ENCODE results near the gene PTAFR.

The PTAFR gene

DNA sequence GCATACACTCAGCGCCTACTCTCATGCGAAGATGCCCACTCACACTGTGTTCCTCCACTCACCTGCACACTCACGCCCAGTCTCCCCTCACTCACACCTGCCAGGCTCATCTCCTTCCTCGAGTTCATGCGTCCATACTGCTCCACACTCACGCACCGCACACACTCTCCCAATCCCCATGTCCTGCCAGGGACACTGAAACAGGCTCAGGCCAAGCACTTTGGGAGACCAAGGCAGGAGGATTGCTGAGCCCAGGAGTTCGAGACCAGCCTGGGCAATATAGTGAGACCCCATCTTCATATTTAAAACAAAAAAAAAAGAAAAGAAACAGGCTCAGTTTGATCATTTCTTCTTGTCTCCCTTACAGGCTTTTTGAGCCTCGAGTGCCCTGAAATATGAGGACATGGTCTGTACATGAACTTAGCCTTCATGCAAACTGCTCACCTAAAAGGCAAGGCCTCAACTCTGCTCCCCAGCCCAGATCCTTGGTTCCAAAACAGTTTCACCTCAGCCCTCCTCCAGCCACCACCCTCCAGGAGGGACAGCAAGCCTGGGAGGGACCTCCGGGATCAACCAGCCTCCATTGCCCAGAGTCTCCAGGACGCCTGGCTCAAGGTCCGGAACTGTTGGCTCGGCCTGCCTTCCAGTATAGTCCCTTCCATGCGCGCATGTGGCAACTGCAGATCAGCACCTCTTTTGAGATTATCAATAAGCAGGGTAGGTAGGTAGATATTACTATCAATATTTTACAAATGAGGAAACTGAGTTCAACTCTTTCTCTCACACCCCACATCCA is 2.4 kb upstream of the PTAFR start:
- DNase-seq (ENCODE audit: low read depth) = no peak

DNA sequence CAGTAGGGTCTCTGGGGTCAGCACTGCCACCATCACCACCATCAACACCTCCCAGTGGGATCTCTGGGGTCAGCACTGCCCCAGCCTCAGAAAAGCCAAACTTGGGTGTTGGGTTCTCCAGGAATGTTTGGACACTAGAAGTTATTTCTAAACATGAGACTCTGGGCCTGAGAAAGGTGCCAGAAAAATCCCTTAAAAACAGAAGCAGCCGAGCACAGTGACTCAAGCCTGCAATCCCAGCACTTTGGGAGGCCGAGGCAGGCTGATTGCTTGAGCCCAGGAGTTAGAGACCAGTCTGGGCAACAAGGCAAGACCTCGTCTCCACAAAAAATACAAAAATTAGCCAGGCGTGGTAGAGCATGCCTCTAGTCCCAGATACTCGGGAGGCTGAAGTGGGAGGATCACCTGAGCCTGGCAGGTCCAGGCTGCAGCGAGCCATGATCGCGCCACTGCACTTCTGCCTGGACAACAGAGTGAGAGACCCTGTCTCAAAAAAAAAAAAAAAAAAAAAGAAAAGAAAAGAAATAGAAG is 470 bp downstream of the PTAFR start:
- no peak for DNase-seq (ENCODE audit: low read depth)

DNA sequence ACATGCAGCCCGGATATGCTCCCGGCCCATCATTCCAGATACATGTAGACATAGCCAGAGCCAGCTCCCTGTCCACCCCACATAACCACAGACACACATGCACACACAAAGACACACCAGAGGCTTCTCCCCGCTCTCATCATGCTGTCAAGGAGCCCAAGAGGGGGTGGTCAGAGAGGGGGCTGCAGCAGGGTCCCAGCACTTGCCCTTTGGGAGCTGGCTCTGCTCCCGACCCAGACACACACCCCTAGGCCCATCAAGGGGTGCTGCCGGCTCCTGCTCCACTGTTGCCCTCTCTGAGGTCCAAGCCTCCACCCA is 2.6 kb downstream of the PTAFR start:
- DNase-seq (ENCODE audit: low read depth) = peak; percentile 28

DNA sequence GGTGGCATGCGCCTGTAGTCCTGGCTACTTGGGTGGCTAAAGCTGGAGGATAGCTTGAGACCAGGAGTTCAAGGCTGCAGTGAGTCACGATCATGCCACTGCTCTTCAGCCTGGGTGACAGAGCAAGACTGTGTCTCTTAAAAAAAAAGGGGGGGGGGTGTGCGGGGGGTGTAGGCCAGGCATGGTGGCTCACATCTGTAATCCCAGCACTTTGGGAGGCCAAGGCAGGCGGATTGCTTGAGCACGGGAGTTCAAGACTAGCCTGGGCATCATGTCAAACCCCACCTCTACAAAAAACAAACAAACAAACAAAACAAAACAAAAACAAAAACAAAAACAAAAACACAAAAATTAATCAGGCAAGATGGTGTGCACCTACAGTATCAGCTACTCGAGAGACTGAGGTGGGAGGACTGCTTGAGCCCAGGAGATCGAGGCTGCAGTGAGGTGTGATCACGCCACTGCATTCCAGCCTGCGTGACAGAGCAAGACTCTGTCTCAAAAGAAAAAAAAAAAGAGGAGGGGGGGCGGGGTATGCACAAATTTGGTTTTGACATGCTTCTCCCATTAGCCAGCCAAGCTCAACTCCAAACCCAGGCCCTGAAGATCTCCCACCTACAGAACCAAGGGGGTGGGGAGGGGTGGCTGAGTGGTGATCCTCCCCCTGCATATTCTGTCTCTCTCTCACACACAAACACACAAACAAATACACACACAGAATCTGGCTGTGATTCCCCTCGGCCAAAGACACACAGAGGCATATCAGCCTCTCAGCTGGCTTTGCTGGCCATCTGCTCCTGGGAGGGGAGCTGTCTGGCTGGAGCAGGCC is 3.1 kb downstream of the PTAFR start:
- no peak for DNase-seq (ENCODE audit: low read depth)

DNA sequence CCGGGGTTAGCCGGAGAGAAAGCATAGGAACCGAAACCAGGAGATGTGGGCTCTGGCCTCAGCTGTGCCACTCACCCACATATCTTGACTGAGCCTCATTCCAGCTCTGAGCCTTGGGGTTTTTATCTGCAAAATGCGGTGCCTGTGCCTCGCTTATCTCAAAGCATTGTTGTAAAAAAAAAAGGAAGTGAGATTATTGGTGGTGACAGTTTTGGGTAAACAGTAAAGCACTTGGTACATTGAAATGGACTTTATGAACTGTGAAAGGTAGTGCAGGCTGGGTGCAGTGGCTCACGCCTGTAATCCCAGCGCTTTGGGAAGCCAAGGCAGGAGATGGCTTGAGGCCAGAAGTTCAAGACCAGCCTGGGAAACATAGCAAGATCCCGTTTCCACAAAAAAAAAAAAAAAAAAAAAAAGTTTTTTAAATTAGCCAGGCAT is 3.8 kb downstream of the PTAFR start:
- DNase-seq (ENCODE audit: low read depth) = no peak

DNA sequence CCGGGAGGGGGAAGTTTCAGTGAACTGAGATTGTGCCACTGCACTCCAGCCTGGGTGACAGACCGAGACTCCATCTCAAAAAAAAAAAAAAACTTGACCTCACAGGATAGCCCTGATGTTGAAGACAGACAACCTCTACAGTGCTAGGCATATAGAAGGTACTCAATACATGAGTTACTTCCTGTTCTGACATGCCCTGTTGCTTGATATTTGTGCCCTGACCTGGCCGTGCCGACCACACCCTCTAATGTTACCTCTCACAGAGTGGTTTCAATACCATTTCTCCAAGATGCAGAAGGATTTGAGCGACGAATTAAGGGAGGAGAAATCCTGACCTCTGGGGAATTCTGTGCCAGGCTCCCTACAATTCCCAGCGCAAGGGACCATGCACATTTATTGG is 5.2 kb downstream of the PTAFR start:
- DNase-seq (ENCODE audit: low read depth) = no peak

DNA sequence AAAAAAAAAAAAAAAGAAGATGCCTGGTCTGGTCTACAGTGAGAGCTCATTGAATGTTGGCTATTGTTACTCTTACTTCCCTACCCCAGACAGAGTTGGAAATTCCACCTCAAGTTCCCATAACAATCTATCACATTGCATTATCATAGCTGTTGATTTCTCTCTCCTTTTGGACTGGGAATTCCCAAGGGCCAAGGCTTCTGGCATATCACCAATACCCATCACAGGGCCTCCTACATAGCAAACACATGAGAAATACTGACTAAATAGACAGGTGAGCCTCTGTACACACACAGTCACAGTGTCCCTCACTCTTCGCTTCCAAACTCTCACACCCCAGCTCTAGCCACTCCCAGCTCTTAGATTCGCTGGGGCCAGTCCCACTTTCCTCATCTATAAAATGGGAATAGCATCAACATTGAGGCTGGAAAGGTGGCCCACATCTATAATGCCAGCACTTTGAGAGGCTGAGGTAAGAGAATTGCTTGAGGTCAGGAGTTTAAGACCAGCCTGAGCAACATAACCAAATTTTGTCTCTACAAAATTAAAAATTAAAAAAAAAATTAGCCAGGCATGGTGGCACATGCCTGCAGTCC is 6.4 kb downstream of the PTAFR start:
- DNase-seq (ENCODE audit: low read depth) = no peak

DNA sequence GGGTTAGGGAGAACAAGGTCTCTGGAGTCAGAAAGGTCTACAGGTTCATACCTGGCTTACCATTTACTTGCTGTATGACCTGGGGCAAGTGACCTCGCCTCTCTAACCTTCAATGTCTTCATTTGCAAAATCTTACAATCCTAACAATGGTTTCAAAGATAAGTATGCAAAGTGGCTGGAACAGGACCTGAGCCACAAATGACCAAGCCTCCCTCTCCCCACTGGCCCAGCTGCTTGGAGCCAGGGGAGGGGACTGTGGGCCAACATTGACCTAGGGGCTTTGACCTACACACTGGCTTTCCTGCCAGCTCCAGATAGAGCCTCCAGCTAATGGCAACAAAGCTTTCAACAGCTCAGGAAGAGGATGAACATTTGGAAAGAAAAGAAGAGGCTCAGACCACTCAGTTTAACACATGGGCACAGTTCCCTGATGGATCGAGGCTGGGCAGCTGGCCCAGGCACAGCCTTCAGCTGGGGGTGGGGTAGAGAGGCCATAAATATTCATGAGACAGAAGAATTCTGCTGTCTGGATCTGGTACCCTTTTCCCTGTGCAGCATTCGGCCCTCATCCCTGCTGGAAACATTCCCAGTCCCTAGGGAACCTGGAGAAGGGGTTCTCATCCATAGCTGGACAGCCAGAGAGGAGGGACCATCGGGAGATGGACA is 12.9 kb downstream of the PTAFR start:
- DNase-seq (ENCODE audit: low read depth) = no peak

DNA sequence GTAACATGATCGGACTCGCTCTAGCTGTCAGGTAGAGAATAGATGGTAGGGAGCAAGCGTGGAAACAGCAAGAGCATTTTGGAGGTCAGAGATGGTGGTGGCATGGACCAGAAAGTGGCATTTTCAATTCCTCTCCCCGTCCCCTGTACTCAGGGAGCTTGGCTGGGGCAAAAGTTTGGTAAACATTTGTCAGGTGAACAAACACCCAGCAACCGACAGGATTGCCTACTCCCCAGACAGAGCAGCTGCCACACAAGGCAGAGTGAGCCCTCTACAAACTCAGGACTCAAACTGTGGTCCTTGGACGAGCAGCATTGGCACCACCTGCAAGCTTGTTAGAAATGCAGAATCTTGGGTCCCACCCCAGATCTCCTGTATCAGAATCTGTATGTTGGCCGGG is 14.3 kb downstream of the PTAFR start:
- DNase-seq (ENCODE audit: low read depth) = no peak

DNA sequence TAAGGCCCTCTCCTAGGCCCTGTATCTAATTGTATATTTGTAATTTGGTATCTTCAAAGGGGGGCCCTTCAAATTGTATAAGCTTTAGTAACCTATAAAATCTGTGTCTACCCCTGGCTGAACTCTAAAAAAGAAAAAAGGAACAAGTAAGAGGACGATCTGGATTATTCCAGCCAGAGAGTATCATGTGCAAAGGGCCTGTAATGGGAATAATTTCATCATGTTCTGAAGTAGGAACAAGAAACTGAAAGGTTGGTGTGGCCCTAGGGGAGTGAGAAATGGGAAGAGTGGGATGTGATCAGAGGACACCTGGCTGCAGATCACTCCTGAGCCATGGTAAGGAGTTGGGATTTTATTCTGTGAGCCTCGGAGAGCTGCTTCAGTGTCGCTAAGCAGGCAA is 14.7 kb downstream of the PTAFR start:
- DNase-seq (ENCODE audit: low read depth) = no peak

DNA sequence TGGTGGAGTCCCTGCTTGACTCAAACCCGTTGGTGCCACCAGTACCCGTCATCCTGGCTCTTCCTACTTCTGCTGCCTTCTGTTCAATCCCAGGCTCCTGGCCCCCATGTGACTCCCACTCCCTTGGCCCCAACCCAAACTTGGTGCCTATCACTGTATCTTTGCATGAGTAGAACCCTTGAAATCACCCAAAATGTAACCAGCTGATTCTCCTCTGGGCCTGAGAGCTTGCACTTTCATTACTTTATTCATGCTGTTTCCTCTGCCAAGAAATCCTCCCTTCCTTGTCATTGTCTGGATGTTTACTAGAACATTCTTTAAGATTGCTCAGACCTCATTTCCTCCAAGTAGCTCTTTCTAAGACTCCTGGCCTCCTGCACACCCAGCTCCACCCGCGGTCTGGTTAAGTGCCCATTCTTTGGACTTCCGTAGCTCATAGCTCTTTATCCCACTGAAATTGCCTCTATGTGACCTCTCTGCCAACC is 15.7 kb downstream of the PTAFR start:
- peak; percentile 48 for DNase-seq (ENCODE audit: low read depth)

DNA sequence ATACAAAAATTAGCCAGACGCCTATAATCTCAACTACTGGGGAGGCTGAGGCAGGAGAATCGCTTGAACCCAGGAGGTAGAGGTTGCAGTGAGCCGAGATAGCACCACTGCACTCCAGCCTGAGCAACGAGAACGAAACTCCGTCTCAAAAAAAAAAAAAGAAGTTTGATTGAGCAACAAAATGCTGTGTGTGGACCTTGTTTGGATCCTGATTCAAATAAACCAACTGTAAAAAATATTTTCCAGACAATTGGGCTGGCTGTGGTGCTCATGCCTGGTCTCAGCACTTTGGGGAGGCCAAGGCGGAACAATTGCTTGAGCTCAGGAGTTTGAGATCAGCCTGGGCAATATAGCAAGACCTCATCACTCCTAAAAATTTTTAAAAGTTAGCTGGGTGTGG is 16.8 kb downstream of the PTAFR start:
- DNase-seq (ENCODE audit: low read depth) = no peak

DNA sequence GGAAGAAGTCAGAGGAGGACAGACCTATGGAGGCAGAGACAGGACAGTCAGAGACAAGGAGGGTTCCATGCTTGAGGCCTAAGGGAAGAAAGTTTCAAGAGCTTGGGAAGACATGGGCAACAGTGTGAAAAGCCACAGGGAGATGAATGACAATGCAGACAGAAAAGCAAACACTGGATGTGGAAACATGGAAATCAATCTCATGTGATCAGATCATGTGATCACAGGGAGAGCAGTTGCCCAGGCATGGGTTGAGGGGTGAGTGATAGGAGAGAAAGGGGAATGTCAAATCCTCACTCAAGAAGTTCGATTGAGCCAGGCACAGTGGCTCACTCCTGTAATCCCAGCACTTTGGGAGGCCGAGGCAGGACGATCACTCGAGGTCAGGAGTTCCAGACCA is 17.2 kb downstream of the PTAFR start:
- DNase-seq (ENCODE audit: low read depth) = no peak

DNA sequence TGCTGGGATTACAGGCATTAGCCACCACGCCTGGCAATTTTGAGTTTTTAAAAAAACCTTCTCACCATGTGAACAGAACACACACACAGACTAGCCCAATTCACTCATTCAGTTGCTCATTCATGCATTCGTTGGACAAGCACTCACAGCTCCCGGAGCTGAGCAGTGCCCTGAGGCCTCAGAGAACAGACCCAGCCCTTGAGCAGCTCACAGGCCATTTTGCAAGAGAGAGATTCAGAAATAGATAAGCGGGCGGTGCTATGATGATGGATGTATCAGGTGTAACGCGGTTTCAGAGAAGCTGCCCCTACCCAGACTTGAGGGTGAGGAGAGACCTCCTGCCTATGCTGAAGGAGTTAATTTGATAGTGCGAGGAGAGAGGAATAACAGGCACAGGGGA is 18.6 kb downstream of the PTAFR start:
- DNase-seq (ENCODE audit: low read depth) = no peak

DNA sequence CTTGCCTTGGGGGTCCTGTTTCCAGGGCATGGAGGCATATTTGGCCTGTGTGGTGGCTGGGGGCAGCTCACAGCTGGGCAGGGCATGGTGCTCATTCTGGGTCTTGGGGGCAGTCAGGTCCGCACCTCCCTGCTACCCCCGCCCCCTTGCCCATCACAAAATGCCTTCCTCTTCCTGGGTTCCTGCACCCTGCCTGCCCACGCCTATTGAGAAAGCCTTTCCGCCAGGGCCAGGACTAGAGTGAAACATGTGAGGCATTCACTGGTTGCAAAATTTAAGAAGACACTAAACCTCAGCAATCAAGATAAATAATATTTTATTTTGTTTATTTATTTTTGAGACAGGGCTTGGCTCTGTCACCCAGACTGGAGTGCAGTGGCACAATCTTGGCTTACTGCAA is 19.7 kb downstream of the PTAFR start:
- no peak for DNase-seq (ENCODE audit: low read depth)

DNA sequence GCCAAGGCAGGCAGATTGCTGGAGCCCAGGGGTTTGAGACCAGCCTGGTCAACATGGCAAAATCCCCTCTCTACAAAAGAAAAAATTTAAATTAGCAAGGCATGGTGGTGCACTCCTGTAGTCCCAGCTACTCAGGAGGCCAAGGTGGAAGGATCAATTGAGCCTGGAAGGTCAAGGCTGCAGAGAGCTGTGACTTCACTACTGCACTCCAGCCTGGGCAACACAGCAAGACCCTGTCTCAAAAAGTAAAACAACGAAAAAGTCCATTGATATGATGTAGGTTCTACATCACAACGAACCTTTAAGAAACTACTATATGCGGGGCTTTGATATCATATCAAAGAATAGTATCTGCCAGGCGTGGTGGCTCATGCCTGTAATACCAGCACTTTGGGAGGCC is 20.9 kb downstream of the PTAFR start:
- no peak for DNase-seq (ENCODE audit: low read depth)

DNA sequence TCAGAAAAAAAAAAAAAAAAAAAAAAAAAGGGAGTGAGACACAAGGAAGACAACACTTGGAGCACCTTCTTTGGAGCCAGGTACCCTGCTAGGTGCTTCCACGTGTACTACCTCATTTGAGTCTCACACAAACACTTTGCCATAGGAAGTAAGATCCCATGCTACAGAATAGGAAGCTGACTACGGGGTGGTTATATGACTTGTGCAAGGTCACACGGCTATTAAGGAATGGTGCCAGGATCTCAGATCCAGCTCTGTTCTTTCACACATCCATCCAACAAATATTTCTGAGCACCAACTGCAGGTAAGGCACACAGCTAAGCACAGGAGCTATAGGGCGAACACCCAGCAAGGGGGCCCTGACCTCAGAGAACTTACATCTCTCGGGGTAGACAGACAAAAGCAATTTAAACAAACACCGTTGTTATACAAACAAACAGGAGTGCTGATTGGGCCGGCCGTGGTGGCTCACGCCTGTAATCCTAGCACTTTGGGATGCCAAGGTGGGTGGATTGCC is 22.4 kb downstream of the PTAFR start:
- no peak for DNase-seq (ENCODE audit: low read depth)

DNA sequence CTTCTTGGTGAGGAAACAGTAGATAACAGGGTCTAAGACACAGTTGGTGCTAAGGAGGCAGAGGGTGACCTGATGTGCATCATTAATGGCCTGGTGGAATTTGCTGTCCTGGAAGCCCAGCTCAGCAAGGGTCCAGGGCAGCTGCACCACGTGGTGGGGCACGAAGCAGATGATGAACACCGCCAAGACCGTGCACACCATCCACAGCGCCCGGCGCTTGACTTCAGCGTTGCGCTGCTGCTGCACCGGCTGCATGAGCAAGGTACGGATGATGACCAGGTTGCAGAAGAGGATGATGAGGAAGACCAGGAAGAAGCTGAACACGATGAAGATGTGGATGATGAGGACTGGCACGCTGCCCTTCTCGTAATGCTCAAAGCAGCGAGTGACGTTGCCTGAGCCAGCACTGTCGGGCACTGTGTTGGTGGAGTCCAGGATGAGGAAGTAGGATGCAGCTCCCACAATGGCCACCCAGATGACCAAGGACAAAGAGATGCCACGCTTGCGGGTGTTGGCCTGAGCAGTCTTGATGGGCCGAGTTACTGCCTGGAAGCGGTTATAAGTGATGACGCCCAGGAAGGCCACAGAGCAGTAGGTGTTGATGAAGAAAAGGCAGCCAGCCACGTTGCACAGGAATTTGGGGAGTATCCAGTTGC is 26.2 kb downstream of the PTAFR start:
- DNase-seq (ENCODE audit: low read depth) = no peak

DNA sequence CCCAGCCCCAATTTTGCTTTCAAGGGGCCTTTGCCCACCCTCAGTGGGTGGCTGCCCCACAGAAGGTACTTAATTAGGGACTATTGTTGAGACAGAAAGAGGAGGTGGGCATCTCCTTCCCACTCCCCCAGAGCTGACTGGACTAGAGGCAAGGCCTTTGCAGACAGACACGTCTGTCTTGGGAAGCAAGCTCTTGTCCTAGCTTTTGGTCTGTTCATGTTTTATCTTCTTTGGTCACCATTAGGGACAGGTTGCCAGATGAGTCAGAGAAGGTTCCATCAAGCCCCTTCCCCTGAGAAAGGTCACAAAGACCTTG is 27.7 kb downstream of the PTAFR start:
- DNase-seq (ENCODE audit: low read depth) = no peak

DNA sequence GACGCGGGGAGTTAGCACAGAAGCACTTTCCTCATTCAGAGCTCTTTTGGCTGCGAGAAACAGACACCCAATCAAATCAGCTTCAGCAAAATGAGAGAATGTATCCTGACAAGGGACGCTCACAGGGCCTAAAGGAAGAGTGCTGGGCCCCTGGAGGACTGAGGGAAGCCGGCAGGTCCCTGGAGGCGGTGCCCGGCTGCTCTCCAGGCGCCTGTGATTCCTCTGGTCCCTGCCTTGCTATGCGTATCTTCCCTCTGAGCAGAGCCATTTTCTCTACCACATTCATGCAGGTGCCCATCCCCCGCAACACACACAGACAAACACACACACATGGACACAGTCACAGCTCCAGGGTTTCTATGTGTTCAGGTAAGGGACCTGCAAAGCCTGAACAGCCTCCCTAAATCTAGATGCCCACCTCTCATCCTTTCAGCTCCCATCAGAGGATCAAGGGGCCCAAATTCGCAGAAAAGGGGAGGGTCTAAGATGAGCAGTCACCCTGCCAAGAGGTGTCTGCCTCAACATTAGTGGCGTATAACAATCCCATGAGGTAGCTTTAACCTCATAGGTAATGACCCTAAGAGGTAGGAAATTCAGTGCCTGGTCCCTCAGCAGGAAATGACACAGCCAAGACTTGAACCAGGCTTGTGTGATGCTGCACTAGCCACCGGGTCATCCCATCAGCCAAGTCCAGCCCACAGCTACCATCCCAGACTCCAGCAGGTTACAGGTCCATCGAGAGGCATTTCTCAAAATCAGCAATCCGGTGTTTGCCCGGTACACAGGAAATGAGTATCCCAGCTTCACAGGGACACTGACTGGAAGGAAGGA is 29.0 kb downstream of the PTAFR start:
- no peak for DNase-seq (ENCODE audit: low read depth)

DNA sequence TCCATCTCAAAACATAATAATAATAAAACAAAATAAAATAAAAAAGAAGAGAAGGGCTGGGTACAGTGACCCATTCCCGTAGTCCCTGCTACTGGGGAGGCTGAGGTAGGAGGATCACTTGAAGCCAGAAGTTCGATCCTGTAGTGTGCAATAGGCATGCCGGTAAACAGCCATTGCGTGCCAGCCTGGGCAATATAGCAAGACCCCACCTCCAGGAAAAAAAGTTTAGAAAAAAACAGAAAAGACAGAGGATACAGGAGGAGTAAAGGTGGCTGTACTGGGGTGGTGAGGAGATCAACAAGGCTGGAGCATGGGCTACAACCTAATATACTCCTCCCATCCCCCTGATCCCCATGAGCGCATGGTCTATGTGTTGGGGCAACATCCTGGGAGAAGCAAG is 30.8 kb downstream of the PTAFR start:
- DNase-seq (ENCODE audit: low read depth) = no peak

All from non-pigmented ciliary epithelial cell (primary cell).